GM23248 (cell line): ENCODE data around the gene ARHGEF4. TPM values are rescaled to one million over a fixed set of nuclear protein-coding genes. Genes with fewer than 3 reads are reported as not detected.

ENCODE experiments used
- DNase-seq: peaks from one replicate; pipeline ENCODE4 v3.0.0-alpha.2; 2015
- H2AFZ ChIP-seq: fragments of 200-600 bp; sonication (generic); 2 replicates; pipeline ENCODE4 v1.6.1; 2016; ENCODE audit warnings: antibody characterized with exemption
- H3F3A ChIP-seq: fragments of 200-600 bp; sonication (generic); 2 replicates; pipeline ENCODE4 v1.6.1; 2016; ENCODE audit warnings: mild to moderate bottlenecking, antibody characterized with exemption, mixed run types; ENCODE audit not compliant: insufficient read depth
- H3K27ac ChIP-seq: fragments of 200-600 bp; sonication (generic); 2 replicates; pipeline ENCODE4 v1.5.1; 2016; ENCODE audit warnings: mild to moderate bottlenecking
- H3K27me3 ChIP-seq: fragments of 200-600 bp; sonication (generic); replicated peaks from 2 replicates; pipeline ENCODE4 v1.6.1; 2016; ENCODE audit warnings: mild to moderate bottlenecking; ENCODE audit not compliant: insufficient read depth
- H3K36me3 ChIP-seq: fragments of 200-600 bp; sonication (generic); 2 replicates; pipeline ENCODE4 v1.6.1; 2016; ENCODE audit warnings: low read depth, mild to moderate bottlenecking
- H3K4me1 ChIP-seq: fragments of 200-600 bp; sonication (generic); 2 replicates; pipeline ENCODE4 v1.6.1; 2016; ENCODE audit warnings: mild to moderate bottlenecking; ENCODE audit not compliant: insufficient read depth
- H3K4me2 ChIP-seq: fragments of 200-600 bp; sonication (generic); one replicate; pipeline ENCODE4 v1.6.1; 2016; ENCODE audit warnings: mild to moderate bottlenecking; ENCODE audit not compliant: unreplicated experiment
- H3K4me3 ChIP-seq: fragments of 200-600 bp; sonication (generic); 2 replicates; pipeline ENCODE4 v1.5.1; 2016; ENCODE audit warnings: mild to moderate bottlenecking
- H3K79me2 ChIP-seq: fragments of 200-600 bp; sonication (generic); 2 replicates; pipeline ENCODE4 v1.6.1; 2016; ENCODE audit warnings: mild to moderate bottlenecking; ENCODE audit not compliant: insufficient read depth
- H3K9ac ChIP-seq: fragments of 200-600 bp; sonication (generic); 2 replicates; pipeline ENCODE4 v1.6.1; 2016; ENCODE audit warnings: mild to moderate bottlenecking
- H3K9me2 ChIP-seq: fragments of 200-600 bp; sonication (generic); 2 replicates; pipeline ENCODE4 v1.6.1; 2016; ENCODE audit warnings: mixed run types, mild to moderate bottlenecking, moderate library complexity; ENCODE audit not compliant: insufficient read depth
- H3K9me3 ChIP-seq: fragments of 200-600 bp; sonication (generic); one replicate; pipeline ENCODE4 v1.6.1; 2017; ENCODE audit warnings: low read depth
- H4K20me1 ChIP-seq: fragments of 200-600 bp; sonication (generic); 2 replicates; pipeline ENCODE4 v1.6.0; 2016; ENCODE audit not compliant: insufficient read depth
- EZH2 ChIP-seq: fragments of 200-600 bp; sonication (generic); IDR thresholded peaks from 2 replicates; pipeline ENCODE4 v1.6.1; 2018; ENCODE audit warnings: antibody characterized with exemption, mild to moderate bottlenecking; ENCODE audit not compliant: insufficient read depth, poor library complexity, severe bottlenecking
- EZH2phosphoT487 ChIP-seq: fragments of 200-600 bp; sonication (generic); IDR thresholded peaks from 2 replicates; pipeline ENCODE4 v1.6.1; 2018; ENCODE audit warnings: antibody characterized with exemption, moderate library complexity, mild to moderate bottlenecking, low read depth; ENCODE audit not compliant: insufficient read depth
- WGBS, 2 experiments: methylation state at CpG; one replicate each; pipeline ENCODE4 v1.1.6; 2015 to 2017; ENCODE audit warnings: low lambda C conversion rate in 2 of 2, low coverage in 1 of 2; ENCODE audit errors: missing lambda C conversion rate in 2 of 2; 5-methylcytosine and 5-hydroxymethylcytosine counted together
- in situ Hi-C: fragments of 300-500 bp; cut with MboI; formaldehyde crosslinking; loops from 2 replicates; pipeline ENCODE4 v1.15.0; 2020
- polyA plus RNA-seq: library from polyadenylated mRNA; unstranded; fragments of >200 nt; fragmentation: Nextera tagmentation; extraction: Ambion mirVana; gene quantifications from 2 replicates; pipeline ENCODE4 v1.2.1, GENCODE V29; 2016
- total RNA-seq: library from RNA; depleted of rRNA; stranded (reverse); fragments of >200 nt; shearing (Covaris generic); gene quantifications from 2 replicates; pipeline ENCODE4 v1.2.3, GENCODE V29; 2014

The ARHGEF4 gene
- total and polyA plus RNA-seq, 2 experiments from 2014 or later: 7.4 to 26.0 TPM

DNA sequence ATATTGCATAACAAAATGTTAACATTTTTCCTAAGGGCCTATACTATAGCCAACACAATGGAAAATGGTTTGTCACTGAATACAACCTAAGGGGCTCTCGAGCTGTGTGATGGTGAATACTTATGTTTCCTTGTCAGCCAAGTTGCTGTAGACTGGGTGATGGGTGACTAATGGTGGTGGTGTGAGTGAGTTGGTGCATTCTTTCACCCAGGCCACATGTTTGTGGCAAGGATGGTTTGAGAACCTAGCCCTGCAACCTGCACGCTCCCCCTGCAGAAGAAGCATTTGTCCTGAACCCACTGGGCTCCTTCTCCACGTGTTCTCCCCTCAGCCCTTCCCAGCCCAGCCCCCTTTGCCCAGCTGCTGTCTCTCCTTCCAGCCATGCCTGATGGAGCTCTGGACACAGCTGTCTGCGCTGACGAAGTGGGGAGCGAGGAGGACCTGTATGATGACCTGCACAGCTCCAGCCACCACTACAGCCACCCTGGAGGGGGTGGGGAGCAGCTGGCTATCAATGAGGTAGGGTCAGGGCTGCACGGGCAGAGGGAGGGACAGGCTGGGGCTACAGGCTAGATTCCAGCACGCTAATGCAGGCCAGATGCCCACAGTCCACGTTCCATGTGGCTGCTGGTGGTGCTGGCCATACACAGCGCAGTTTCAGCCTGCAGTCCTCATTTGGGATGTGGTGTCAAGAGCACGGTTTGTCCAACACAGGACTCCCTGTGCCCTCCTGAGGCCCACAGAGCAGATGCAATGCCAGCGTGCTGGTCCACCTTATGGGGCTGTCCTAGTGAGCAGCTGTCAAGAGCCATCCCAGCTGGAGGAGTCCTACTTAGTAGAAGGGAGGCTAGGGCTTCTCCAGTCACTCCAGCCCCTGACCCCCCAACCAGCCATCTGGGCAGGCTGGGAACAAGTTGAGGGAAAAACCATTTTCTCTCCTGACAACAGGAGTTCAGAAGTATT lies 191.1 kb downstream of the ARHGEF4 start:
- Histone ChIP-seq H3K27me3 (no peaks in the 10 kb centered on the region), H3F3A (no peaks in the 10 kb centered on the region), H3K27ac (no peak overlapping the region), H3K4me2 (no peak overlapping the region), H3K36me3 (no peaks in the 10 kb centered on the region), H4K20me1 (no peaks in the 10 kb centered on the region), H3K79me2 (no peaks in the 10 kb centered on the region), H3K9me2 (no peaks in the 10 kb centered on the region), H3K9ac (no peak overlapping the region), H3K4me1 (peaks cover 1% of the 10 kb centered on the region; the same call in 1 of the 2 replicates), H3K4me3 (no peak overlapping the region), H3K9me3 (no peaks in the 10 kb centered on the region), H2AFZ (no peak overlapping the region)
- in situ Hi-C loops: no loop called here
- DNase-seq: no peak
- 54 to 59% methylated on average over 11 to 12 of the region's 12 CpGs for WGBS, 2 experiments
- TF ChIP-seq EZH2 (no peak), EZH2phosphoT487 (no peak)

GRCh38 chr2:131029812-131030211 lies 193.1 kb downstream of the ARHGEF4 start:
- H2AFZ ChIP-seq: no peak overlapping the region
- peaks cover 4% of the 10 kb centered on the region; the same call in 1 of the 2 replicates for H3K4me1 ChIP-seq
- DNase-seq: no peak
- WGBS, 2 experiments: 49 to 53% methylated on average over 8 of the region's 8 CpGs
- no peaks in the 10 kb centered on the region for H3K9me2 ChIP-seq
- H3K79me2 ChIP-seq: no peaks in the 10 kb centered on the region
- no peak overlapping the region for H3K4me2 ChIP-seq
- no peaks in the 10 kb centered on the region for H3K9me3 ChIP-seq
- TF ChIP-seq EZH2phosphoT487: no peak
- TF ChIP-seq EZH2: no peak
- H3K27ac ChIP-seq: no peak overlapping the region
- in situ Hi-C loops: no loop called here
- no peaks in the 10 kb centered on the region for H3F3A ChIP-seq
- H3K36me3 ChIP-seq: no peaks in the 10 kb centered on the region
- no peaks in the 10 kb centered on the region for H4K20me1 ChIP-seq
- no peak overlapping the region for H3K4me3 ChIP-seq
- H3K27me3 ChIP-seq: no peaks in the 10 kb centered on the region
- no peak overlapping the region for H3K9ac ChIP-seq

DNA sequence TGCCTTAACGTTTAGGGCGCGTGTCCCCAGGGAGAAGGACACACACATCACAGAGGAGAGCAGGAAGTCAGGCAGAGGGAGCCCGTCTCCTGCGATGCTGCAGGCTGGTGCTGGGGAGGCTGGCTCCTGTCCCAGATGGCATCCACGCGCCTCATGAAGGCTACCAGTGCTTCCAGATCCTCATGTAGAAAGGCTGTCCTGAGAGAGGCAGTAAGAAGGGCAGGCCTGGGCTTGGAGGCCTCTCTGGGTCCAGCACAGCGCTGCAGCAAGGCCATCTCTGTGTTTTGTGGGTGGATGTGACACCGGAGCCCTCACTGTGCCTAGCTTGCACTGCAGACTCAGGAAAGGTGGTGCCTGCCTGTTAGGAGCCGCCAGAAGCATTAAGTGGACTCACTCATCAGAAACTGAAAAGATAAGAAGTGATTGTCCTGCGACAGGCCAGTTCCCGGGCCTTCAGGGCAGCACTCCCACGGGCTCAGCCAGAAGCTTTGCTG lies 193.8 kb downstream of the ARHGEF4 start:
- no peaks in the 10 kb centered on the region for H3K27me3 ChIP-seq
- no peaks in the 10 kb centered on the region for H3K36me3 ChIP-seq
- H3K4me1 ChIP-seq: peaks cover 4% of the 10 kb centered on the region; the same call in 1 of the 2 replicates
- no peak overlapping the region for H3K27ac ChIP-seq
- no peak for TF ChIP-seq EZH2
- WGBS, 2 experiments: 71 to 72% methylated on average over 13 of the region's 13 CpGs
- H2AFZ ChIP-seq: no peak overlapping the region
- no peak overlapping the region for H3K4me2 ChIP-seq
- no peaks in the 10 kb centered on the region for H3K9me3 ChIP-seq
- no peak overlapping the region for H3K9ac ChIP-seq
- no peaks in the 10 kb centered on the region for H4K20me1 ChIP-seq
- in situ Hi-C loops: no loop called here
- no peak for DNase-seq
- H3K4me3 ChIP-seq: no peak overlapping the region
- no peaks in the 10 kb centered on the region for H3K9me2 ChIP-seq
- no peaks in the 10 kb centered on the region for H3K79me2 ChIP-seq
- no peaks in the 10 kb centered on the region for H3F3A ChIP-seq

DNA sequence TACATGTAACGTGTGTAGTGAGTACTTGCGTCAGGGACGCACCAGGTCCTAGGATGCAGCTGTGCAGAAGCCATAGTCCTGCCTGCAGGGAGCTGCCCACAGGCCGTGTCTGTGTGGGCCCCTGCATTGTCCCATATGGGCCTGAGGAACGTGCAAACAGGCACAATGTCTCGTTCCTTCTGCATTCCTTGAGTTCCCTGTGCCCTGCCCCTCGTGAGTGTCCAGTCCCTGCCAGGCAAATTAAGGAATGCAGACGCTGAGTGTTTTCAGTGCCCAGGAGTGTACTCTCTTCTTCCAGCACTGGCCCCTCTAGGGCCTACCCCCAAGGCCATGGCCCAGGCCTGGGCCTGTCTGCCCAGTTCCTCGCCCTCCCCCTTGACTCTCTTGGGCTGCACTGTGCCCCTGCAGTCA lies 194.7 kb downstream of the ARHGEF4 start:
- no peak overlapping the region for H2AFZ ChIP-seq
- 50 to 52% methylated on average over 9 of the region's 9 CpGs for WGBS, 2 experiments
- TF ChIP-seq EZH2: no peak
- no peak for TF ChIP-seq EZH2phosphoT487
- no peak overlapping the region for H3K27ac ChIP-seq
- H3K9me2 ChIP-seq: no peaks in the 10 kb centered on the region
- in situ Hi-C loops: no loop called here
- H3K9ac ChIP-seq: no peak overlapping the region
- no peaks in the 10 kb centered on the region for H3F3A ChIP-seq
- peaks cover 4% of the 10 kb centered on the region; the same call in 1 of the 2 replicates for H3K4me1 ChIP-seq
- no peaks in the 10 kb centered on the region for H3K9me3 ChIP-seq
- H3K79me2 ChIP-seq: no peaks in the 10 kb centered on the region
- no peaks in the 10 kb centered on the region for H3K36me3 ChIP-seq
- H3K4me3 ChIP-seq: no peak overlapping the region
- no peaks in the 10 kb centered on the region for H4K20me1 ChIP-seq
- DNase-seq: no peak
- H3K4me2 ChIP-seq: no peak overlapping the region
- no peaks in the 10 kb centered on the region for H3K27me3 ChIP-seq
